Rectal smooth muscle tissue (tissue), 1 donor: Measurements from ENCODE around the gene TUT1.

ENCODE experiments used
- H3K27ac ChIP-seq: one replicate; pipeline ENCODE4 v1.7.0; 2013; ENCODE audit warnings: low read depth, low read length, inconsistent platforms
- H3K27me3 ChIP-seq: one replicate; pipeline ENCODE4 v1.7.0; 2013; ENCODE audit warnings: low read length; ENCODE audit not compliant: control insufficient read depth, insufficient read depth
- H3K36me3 ChIP-seq: one replicate; pipeline ENCODE4 v1.7.0; 2013; ENCODE audit warnings: low read length; ENCODE audit not compliant: control insufficient read depth, insufficient read depth
- H3K4me1 ChIP-seq: one replicate; pipeline ENCODE4 v1.7.0; 2013; ENCODE audit warnings: low read length; ENCODE audit not compliant: control insufficient read depth, insufficient read depth
- H3K4me3 ChIP-seq: one replicate; pipeline ENCODE4 v1.7.0; 2013; ENCODE audit warnings: low read length
- H3K9ac ChIP-seq: one replicate; pipeline ENCODE4 v1.7.0; 2013; ENCODE audit warnings: low read length

The TUT1 gene

DNA sequence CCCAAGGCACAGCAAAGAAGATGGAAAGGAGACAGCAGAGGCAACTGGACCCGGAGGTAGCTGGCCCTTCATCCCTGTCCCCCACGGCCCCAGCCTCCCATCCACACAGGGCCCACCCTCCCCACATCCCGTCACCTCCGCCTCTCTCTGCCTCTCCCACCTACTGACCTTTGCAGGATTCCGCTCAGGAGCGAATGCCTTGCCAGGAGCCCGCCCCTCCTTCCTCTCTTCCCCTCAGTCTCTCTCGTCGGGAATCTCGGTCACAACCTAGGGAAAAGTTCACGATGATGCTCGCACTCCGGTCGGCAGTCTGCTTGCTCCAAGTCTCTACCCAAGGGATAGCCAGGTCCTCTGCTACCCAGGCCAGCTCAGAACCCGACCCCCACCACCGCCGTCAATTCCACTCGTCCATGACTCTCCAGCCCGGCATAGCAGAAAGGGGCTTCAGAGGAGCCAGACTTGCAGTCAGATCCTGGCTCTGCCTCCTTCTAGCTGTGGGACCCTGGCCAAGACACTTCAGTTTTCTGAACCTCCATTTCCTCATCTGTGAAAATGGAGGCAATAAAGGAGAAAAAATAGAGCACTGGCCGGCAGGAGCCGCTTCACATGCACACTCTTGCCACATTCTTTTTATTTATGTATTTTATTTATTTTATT lies 54.9 kb downstream of the TUT1 start:
- H3K36me3 ChIP-seq = peaks cover 41% of the 10 kb centered on the region
- H3K4me1 ChIP-seq = peaks cover 39% of the 10 kb centered on the region
- H3K9ac ChIP-seq = no peak overlapping the region
- H3K27ac ChIP-seq = peak overlapping the region; percentile 39
- H3K4me3 ChIP-seq = no peak overlapping the region
- no peaks in the 10 kb centered on the region for H3K27me3 ChIP-seq

DNA sequence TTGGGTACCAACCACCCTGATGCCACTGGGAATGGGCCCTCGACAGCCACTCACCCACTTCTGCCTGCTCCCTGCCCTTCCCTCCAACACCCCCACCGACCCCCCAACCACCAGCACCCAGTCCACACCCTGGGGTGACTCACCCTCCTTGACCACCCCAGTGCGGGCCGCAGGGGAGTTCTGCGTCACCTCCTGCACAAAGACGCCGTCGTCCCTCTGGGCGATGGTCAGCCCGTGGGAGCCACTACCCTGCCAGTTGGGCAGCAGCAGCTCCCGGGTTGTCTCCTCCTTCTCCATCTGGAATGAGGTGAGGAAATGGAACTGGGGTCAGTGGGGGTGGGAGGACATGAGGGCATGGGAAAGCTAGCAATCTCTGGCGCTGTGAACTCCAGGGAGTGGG lies 55.5 kb downstream of the TUT1 start:
- H3K4me3 ChIP-seq = no peak overlapping the region
- H3K36me3 ChIP-seq = peaks cover 47% of the 10 kb centered on the region
- H3K27ac ChIP-seq = no peak overlapping the region
- peaks cover 36% of the 10 kb centered on the region for H3K4me1 ChIP-seq
- H3K27me3 ChIP-seq = no peaks in the 10 kb centered on the region
- no peak overlapping the region for H3K9ac ChIP-seq

DNA sequence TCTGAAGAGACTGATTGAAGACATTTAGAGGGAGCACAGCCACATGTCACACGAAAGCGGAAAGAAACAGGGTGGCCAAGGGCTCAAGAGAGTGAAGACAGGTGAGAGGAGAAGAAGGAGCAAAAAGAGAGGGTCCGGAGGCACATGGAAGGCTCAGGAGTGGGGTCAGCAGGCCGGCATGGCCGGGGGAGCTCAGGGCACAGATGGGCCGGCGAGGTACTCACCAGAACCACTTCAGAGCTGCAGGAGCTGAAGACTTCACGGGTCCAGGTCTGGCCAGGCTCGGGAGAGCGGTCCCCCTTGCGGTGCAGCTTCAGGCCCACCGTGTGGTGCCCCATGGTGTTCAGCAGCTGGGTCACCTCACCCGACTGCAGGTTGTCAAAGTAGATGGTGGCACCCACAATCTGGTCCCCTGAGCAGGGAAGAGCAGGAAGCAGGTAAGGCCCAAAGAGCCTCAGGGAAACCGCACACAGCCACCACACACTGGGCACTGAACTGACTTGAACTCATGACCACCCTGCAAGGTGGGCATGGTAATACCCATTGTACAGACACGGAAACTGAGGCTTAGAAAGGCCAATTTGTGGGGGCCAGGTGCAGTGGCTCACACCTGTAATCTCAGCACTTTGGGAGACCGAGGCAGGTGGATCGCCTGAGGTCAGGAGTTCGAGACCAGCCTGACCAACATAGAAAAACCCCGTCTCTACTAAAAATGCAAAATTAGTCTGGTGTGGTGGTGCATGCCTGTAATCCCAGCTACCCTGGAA lies 56.4 kb downstream of the TUT1 start:
- peaks cover 35% of the 10 kb centered on the region for H3K4me1 ChIP-seq
- H3K9ac ChIP-seq = no peak overlapping the region
- no peak overlapping the region for H3K27ac ChIP-seq
- H3K36me3 ChIP-seq = peaks cover 56% of the 10 kb centered on the region
- no peaks in the 10 kb centered on the region for H3K27me3 ChIP-seq
- no peak overlapping the region for H3K4me3 ChIP-seq

DNA sequence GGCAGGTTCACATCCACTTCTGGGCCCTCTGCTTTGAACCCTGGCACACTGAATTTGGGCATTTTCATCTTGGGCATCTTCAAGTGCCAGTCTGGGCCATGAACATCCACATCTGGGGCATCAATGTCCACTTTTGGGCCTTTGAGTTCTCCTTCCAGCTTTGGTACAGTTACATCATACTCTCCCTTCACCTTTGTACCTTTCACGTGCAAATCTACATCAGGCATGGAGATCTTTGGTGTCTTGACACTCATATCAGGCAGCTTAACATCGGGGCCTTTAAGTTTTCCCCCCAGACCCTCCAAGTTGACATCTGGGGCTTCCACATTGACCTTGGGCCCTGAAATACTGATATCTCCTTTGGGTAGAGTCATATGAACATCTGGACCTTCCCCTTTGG lies 59.2 kb downstream of the TUT1 start:
- Histone ChIP-seq H3K27ac (no peak overlapping the region), H3K9ac (no peak overlapping the region), H3K27me3 (no peaks in the 10 kb centered on the region), H3K36me3 (peaks cover 67% of the 10 kb centered on the region), H3K4me3 (no peak overlapping the region), H3K4me1 (peaks cover 10% of the 10 kb centered on the region)
